Activated gamma-delta T cell (primary cell): ENCODE results near the gene KATNB1.

Experiments
- DNase-seq: peaks from one replicate; lab custom pipeline; 2025; lab: John Stamatoyannopoulos, UW

Gene KATNB1

GRCh38 chr16:57756424-57757325 is 21.1 kb downstream of the KATNB1 start:
- DNase-seq: no peak

GRCh38 chr16:57757326-57757786 is 21.8 kb downstream of the KATNB1 start:
- DNase-seq: peak; percentile 58

- no peak for DNase-seq
These were observed 22.3 kb downstream of the KATNB1 start for GRCh38 chr16:57757883-57758282.

GRCh38 chr16:57758331-57759117 is 23.0 kb downstream of the KATNB1 start:
- DNase-seq: no peak

- no peak for DNase-seq
These were observed 23.6 kb downstream of the KATNB1 start for GRCh38 chr16:57759131-57759530.

- DNase-seq: no peak
These were observed 24.2 kb downstream of the KATNB1 start for GRCh38 chr16:57759541-57760356.

GRCh38 chr16:57760357-57761160 is 25.0 kb downstream of the KATNB1 start:
- no peak for DNase-seq

GRCh38 chr16:57761301-57761700 is 25.7 kb downstream of the KATNB1 start:
- DNase-seq: no peak

GRCh38 chr16:57761957-57762356 is 26.4 kb downstream of the KATNB1 start:
- no peak for DNase-seq

- no peak for DNase-seq
These were observed 26.9 kb downstream of the KATNB1 start for GRCh38 chr16:57762365-57763040.

- DNase-seq: no peak
These were observed 27.9 kb downstream of the KATNB1 start for GRCh38 chr16:57763285-57764005.

GRCh38 chr16:57764006-57764340 is 28.4 kb downstream of the KATNB1 start:
- DNase-seq: no peak

GRCh38 chr16:57764341-57765159 is 29.0 kb downstream of the KATNB1 start:
- no peak for DNase-seq

GRCh38 chr16:57765160-57765728 is 29.7 kb downstream of the KATNB1 start:
- no peak for DNase-seq

- no peak for DNase-seq
These were observed 31.3 kb downstream of the KATNB1 start for GRCh38 chr16:57766714-57767348.

- no peak for DNase-seq
These were observed 34.1 kb downstream of the KATNB1 start for GRCh38 chr16:57769541-57770145.

GRCh38 chr16:57770361-57770760 is 34.8 kb downstream of the KATNB1 start:
- DNase-seq: no peak
